ENCODE results near the gene PRDM15.

GRCh38 chr21:41813226-41813625 is 65.9 kb downstream of the PRDM15 start:
- TF ChIP-seq CTCF (IDR thresholded peaks at IDR 0.05) (no peak), POLR2AphosphoS5 (IDR thresholded peaks at IDR 0.05) (no peak), POLR2A (IDR thresholded peaks at IDR 0.05) (no peak)

Measured in transverse colon (tissue), 4 donors.